Eye (tissue), 1 donor: ENCODE measurements around the gene DLX5.
"Not testable (repeated sequence)": the region's sequence is repeated elsewhere in the genome, so short reads cannot be mapped to it uniquely, and the experiment has no call there.

ENCODE experiments used
- DNase-seq: peaks from one replicate; pipeline ENCODE4 v3.0.0-alpha.2; 2015

Gene DLX5

GRCh38 chr7:97024209-97025129 is at the start of gene DLX5:
Gene DLX5, minus strand, starts transcription at chr7:97024831. Its CDS starts 208 bp downstream, at chr7:97024623.
- DNase-seq = peak; percentile 79

GRCh38 chr7:97072025-97072424 is 47.4 kb upstream of the DLX5 start:
- not testable (repeated sequence) for DNase-seq

- DNase-seq = peak; percentile 83
Measured at GRCh38 chr7:97064972-97065587, 40.4 kb upstream of the DLX5 start.

DNA sequence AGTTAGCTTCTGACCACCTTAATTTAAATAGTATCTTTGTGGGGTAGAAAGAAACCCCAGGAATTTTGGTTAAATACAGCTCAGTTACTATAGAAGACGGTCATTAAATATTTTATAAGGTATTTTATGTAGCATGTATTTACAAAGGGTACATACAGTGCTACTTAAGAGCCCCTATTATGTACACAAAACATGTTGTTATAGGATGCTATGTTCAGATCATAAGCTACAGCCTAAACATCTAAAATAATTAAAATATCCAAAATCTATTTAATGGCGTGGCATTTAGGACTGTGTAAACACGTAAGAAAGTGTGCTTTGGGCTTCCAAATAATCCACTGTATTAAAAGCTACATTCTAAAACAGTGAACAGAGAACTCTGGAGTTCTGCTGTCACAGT is 39.4 kb upstream of the DLX5 start:
- DNase-seq = no peak

GRCh38 chr7:97043281-97043680 is 18.6 kb upstream of the DLX5 start:
- no peak for DNase-seq

DNA sequence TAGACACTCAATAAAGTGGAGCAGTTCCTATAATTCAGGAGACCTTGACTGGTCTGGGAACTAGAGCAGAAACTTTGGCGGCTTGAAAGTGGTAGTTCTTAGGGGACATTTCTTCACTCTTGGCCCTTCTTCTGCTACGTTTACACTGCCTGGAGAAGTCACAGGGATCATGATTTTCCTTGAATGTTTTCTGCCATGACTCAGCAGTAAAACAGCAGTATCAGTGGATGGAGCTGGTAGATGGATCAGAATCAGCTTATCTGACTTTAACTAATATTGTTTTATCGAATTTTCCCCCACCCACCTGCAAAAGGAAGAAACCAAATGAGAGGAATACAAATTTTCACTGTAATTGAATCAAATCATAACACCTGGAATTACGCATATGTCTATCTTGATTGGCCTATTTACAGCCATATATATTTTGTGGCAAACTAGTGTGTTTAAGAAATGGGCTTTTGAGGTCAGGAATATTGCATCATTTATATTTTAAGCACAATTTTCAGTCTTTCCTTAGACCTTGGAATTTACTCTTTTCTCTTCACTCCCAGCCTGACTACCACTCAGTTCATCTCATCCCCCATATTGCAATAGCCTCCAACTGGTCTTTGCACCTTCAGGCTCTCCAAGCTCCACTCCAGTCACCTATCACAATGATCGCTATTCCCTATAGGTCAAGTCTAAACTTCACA is 14.9 kb upstream of the DLX5 start:
- DNase-seq = no peak

- DNase-seq = not testable (repeated sequence)
Measured at GRCh38 chr7:97034213-97034852, 9.7 kb upstream of the DLX5 start.

DNA sequence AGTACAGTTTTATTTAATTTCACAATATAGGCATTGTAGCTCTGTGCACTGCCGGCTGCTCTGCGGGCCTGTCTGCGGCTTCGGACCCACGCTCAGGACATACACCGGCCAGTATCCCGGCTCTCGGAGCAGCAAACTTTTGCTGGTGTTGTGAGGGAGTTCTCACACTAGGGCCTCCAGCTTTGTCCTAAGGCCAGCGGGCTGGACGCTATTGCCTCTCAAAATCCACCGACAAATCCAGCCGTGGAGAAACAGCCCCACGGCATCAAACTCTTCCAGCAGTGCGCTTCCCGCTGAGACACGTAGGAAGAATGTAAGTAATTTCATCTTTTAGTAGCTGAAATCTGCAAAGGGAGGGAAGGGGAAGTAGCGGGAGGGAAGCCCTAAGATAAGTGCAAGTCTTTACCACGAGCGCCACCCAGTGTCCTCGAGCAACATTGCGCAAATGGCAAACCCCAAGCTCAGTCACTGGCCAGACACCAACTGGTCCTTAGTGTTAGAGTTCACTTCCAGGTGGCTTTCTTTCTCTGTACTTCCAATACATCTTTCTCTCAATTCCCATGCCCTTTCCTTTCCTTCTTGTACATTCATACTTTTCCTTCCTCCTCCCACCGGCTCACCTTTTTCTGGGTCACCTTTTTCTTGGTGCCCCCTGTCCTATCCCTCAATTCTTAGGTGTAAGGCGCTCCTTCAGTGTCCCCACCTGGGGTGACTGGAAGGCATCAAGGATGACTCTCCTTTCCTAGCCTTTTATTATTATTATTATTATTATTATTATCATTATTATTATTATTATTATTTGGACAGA is 3.0 kb upstream of the DLX5 start:
- peak; percentile 95 for DNase-seq

GRCh38 chr7:97026715-97027426 is 2.2 kb upstream of the DLX5 start:
- DNase-seq = peak; percentile 68

- no peak for DNase-seq
Measured at GRCh38 chr7:97025983-97026714, 1.5 kb upstream of the DLX5 start.

DNA sequence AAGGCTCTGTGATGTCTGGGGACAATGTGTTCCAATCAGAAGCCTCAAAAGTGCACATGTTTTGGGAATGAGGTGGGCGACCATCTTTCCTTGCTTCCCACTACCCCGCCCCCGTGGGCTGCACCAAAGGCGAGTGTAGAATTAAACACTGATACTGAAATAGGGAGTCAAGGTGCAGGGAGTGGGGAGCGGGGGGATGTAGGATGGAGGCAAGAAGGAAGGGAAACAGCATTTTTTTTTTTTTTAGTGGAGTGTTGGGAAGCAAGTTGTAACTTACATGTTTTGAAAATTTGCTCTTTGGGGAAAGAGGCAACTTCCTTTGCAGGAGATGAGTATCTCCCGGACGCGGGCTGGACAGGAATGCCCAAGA is 484 bp upstream of the DLX5 start:
- no peak for DNase-seq

DNA sequence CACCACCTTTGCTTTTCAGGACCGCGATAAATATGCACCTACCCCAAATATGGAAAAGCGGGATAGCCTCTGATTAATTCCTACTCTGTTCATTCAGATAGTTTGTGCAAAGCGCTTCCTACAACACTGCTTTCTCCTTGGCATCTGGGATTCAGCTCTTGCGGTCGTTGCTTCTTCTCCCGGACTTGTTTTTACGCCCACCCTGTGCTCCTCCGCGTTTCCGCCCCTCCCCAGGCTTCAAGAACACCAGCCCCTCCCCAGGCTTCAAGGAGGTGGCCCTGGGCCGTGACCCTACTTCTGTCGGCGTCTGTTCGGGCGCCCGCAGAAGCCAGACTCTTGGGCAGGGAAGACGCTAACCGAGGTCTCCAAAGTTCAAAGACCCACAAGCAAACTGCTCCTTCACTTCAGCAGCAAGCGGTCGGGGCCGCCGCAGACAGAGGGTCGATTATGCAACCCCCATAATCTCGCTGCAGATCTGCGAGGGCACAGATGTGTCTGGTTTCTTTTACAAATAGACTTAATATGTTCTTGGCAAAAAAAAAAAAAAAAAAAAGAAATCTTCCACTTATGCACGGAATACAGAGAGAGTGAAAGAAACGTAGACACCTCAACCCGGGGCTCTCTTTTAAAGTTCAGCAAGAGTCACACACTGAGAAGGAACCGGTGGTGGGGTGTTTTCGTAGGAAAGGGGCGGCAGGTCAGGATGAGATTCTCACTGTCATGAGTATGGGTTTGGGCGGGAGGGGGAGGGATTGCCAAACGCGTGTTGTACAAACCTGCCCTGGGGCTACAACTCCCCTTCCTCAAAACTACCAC is 1.9 kb downstream of the DLX5 start:
- peak; percentile 65 for DNase-seq

DNA sequence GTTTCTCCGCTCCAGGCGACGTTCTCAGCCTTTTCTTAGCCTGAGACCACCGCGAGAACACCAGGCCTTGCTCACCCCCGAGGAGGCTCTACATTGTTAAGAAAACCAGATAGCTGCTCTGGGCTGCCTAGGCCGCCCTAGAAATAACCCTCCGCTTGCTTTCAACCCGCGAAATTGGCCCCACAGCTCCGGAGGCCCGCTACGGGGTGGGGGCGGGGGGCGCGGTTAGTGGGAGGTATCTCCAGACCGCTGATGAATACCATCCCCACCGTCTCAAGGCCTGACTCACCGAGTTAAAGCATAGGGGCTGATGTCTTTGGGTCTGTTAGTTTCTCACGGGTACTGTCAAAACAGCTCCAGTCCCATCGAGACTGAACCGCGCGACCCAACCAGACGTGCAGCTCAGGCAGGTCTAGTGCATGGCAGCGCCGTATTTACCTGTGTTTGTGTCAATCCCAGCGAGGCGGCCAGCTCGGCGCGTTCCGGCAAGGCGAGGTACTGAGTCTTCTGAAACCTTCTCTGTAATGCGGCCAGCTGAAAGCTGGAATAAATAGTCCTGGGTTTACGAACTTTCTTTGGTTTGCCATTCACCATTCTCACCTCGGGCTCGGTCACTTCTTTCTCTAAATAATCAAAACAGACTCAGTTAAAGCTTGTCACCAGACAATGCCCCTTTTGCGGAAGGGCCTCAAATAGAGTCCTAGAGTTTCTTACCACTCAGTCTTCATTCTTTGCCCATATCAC is 2.7 kb downstream of the DLX5 start:
- peak; percentile 57 for DNase-seq

DNA sequence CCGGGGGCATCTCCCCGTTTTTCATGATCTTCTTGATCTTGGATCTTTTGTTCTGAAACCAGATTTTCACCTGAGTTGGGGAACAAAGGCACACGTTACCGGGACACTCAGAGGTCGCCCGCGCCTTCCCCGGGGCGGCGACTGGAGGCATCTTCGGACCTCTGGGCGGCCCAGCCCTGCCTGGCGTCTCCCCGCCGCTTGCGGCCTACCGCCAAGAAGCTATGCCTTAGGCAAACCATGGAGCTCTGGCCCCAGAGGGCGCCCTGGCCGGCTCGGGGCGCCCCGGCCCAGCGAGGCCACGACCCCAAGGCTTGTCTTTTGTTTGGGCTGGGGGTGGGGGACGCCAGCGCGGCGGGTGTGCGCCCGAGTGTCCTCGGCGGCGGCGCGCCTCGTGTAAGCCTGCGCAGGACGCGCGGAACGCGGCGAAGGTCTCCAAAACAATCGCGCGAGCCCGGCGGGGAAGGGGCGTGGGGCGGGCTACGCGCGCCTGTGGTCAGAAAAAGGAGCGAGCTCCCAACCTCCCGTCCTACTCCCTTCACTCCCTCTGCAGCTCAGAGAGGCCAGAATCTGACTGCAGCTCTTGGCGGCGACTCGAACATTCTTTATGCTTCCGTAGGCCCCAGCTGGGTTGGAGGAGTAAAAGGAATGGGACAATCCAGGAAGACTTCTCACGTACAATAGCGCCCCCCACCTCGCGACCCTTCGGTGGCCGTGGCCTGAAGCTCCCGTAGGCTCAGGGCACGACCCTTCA is 3.5 kb downstream of the DLX5 start:
- DNase-seq = peak; percentile 79

DNA sequence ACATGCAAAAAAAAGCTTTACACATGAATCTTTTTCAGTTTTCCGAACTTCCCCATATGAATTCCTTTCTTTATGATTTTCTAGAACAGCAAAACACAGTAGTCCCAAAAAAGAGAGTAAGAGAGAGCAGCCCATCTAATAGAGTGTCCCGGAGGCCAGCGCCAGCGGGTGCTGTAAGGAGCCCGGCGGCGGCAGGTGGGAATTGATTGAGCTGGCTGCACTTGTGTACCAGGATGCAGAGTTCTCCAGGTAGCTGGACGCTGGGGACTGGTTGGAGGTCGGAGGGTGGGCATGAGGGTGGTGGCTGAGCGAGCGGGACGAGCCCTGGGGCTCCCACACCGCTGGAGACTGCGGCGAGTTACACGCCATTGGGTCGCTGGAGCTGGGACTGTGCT is 4.0 kb downstream of the DLX5 start:
- no peak for DNase-seq

DNA sequence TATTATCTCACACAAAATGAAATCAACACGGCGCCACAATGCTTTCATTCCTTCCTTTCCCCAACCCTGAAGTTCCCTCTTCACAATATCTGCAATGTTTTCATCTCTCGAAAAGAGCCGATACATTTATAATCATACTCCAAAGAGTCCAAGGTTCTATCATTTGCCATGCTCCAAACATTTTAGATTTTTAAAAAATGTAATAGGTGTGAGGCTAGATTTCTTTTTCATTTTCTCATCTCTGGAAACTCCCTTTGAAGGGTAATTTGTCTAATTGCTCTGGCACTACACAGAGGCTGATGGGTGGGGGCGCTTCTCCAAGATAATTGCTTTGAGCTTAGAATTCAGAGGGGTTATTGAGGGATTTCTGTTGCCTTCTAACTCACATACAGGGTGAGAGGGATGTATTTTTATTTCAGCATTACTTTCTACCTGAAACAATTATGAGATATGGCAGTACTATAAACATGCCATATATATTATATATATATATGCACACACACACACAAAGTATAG is 4.9 kb downstream of the DLX5 start:
- peak; percentile 48 for DNase-seq

- peak; percentile 70 for DNase-seq
Measured at GRCh38 chr7:97018791-97019531, 5.7 kb downstream of the DLX5 start.
